Superior temporal gyrus (tissue), 1 donor: ENCODE measurements around the gene OR2H2.

ENCODE experiments used
- DNase-seq: peaks from one replicate; pipeline ENCODE4 v3.0.0-alpha.2; 2016; ENCODE audit errors: extremely low spot score

Gene OR2H2

DNA sequence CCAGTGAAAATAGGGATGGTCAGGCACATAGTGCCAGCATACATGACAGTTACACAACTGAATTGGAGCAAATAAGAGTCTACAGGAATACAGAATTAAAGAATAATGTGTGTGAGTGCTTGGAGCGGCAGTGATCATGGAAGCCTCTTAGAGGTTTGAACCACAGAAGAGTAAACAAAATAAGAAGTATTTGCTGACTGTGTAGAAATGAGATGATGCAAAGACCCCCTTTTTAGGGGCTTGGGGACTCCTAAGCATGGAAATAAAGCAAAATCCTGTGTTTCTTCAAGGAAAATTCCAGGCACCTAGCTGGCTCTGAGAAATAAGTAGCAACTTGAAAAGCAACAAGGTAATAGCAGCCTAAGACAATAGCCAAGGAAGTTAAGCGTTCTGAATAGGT is 6.8 kb downstream of the OR2H2 start:
- no peak for DNase-seq

DNA sequence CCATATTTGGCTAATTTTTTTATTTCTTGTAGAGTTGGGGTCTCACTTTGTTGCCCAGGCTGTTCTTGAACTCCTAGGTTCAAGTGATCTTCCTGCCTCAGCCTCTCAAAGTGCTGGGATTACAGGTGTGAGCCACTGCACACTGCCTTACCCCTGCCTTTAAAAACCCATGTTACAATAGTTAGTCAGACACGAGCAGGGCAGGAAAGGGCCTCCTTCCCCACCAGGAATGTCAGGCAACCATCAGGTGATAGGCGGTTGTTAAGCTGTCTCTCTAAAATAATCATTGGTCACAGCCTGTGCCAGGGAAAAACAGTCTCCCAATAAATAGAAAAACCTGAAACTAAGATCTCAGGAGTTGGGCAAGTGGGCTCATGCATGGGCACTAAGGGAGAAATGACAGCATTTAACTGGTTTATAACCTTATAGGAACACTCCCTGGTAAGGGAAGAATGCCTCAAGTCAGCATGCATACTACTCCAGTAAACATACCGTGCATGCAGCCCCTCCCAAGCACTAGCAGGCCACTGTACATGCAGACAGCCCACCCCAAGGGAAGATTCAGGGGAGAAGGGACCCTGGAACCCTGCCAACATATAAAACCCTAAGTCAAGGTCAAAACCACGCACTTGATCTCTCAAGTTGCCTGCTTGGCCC is 8.4 kb downstream of the OR2H2 start:
- no peak for DNase-seq

DNA sequence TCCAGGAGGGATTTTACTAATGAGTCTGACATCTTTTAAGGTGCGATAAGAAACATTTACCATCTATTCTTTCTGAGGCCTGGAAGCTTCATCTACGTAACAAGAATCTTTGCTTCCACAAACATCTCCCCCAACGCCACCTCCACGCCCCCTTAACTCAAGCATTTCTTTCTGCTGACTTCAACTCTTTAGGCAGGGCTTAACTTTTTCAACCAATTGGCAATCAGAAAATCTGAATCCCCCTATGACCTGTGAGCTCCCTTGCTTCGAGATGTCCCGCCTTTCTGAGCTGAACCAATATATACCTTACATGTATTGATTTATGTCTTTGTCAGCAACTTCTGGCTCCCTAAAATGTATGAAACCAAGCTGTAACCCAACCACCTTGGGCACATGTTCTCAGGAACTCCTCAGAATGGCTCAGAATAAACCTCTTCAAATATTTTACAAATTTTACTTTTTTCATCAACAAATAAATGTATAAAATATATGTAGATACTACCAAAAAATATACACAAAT is 11.5 kb downstream of the OR2H2 start:
- DNase-seq, result no peak

DNA sequence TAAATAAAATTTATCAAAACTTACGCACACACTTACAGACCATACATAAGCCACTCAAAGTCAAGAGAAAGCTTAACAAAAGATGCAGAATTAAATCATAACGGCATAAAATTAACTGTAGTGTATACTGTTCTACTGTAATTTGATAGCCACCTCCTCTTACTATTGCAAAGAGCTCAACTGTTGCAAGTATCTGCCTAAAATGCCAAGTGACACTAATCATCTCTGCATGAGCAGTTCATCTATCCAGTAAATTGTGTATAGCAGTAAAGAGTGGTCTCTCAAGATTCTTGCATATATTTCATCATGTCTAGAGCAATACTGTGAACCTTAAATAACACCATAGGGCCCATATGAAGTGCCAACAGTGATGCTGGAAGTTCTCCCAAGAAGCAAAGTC is 12.3 kb downstream of the OR2H2 start:
- DNase-seq, result no peak

DNA sequence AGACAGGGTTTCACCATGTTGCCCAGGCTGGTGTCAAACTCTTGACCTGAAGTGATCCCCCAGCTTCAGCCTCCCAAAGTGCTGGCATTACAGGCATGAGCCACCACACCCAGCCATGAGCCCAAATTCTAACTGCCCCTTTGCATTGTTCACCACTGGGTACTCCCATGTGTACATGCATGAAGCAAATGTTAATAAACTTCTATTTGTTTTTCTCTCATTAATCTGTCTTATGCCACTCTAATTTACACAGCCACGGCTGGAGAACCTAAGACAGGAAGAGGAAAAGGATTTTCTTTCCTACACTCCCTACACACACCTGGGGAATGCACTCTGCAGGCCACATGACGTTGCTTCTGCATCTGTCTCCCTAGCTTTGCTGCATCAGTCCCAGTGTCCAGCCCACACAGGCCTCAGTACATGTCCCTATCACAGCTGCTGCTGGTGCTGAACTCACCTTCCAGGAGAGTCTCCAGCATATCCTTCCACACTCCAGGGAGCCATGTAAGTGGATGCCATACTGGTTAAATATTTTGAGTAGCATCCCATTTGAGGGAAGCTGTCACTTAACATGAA is 13.3 kb downstream of the OR2H2 start:
- no peak for DNase-seq

DNA sequence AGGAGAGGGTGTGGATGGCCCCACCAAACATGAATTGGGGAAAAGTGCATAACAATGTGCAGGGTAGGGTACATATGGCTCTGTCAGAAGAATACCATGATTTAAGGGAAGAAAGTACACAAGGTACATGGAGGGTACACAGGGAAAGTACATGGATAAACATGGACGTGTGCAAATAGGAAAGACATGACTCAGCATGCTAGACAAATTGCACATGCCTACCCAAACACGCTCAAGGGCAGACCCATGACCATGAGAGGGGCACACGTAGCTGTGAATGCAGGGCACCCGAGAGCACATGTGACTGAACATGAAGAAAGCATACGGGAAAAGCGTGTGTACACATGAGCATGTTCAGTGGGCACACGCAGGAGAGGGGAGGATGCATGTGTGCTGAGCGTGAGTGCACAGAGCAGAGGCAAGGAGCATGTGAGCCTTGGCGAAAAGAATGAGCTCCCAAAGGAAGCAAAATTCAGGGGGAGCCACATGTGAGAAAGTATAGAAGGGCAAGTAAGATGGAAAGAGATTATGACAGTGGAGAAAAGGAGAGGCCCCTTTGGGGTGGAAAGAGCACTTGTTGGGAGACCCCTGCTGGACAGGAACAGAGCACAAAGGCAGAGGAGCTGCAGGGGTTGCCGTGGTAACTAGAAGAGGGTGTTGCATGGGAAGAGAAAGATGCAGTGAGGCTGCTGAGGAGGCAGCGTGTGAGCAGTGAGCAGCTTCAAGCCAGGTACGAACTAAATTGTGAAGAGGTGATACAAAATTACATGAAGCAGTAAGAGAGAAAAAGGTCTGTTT is 17.8 kb downstream of the OR2H2 start:
- DNase-seq, result no peak

DNA sequence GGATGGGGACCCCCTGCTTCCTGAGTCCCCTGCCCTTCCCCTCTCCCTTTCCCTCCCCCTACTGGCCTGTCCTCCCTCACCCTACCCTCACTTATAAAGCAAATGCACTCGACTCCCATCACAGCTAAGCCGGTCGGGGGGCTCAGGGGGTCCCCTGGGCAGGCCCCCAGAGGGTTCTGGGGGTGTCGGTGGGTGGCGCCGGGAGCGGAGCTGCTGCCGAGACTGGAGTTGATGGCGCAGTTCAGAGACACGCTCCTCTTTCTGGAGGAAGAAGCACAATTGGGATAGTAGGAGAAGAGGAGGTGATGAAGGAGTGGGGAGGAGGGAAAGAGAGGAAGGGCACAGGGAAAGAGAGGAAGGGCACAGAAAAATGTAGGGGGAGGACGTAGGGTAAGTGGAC is 18.5 kb downstream of the OR2H2 start:
- no peak for DNase-seq

DNA sequence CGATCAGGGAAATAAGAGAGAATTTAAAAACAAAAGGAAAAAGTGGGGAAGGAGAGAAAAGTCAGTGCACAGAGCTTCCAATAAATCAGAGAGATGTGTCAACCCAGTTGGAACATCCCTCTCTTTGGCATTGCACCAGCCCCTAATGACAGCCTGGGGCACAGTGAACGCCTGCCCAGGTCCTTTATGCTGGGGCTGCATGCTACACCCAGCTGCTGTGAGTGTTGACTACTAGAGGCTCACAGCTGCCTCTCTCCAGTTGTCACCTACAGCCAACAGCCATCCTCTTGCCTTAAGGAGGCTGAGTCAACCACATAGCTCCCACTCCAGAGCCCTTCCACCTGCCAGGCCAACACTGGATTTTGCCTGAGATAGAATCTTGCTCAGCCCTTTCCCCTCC is 19.0 kb downstream of the OR2H2 start:
- DNase-seq, result no peak

DNA sequence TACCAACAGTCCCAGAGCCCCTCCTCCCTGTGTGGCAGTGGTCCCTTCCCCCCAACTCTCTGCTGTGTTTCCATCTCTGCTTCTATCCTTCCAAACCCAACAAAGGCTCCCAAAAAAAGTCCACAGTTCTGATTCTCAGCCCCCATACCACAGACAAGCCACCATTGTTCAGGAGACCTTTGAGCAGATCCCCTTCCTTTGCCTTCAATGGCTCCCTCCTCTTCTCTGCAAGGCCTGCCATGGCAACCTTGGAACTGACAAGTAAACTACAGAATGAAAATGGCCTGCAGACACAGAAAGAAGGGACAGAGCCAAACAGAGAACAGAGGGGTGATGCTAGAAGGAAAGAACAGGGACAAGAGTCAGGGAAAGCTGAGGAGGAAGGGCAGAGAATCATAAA is 23.2 kb downstream of the OR2H2 start:
- no peak for DNase-seq

DNA sequence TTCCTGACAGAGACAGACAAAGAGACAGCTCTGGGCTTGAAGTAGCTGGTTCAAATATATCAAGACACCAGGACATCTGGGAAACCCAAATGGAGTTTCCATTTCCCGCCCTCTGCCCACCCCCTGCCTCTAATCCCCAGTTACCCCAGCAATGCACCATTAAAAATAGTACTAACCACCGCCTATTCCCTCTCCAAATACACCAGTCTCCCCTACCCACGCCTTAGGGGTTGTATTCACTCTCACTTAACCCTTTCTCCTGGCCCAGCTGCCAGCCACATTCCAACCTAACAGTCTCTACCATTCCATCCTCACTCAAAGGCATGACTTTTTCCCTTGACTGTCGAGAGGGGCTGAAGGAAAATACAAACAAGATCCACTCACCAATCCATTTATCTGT is 25.6 kb downstream of the OR2H2 start:
- DNase-seq, result no peak

DNA sequence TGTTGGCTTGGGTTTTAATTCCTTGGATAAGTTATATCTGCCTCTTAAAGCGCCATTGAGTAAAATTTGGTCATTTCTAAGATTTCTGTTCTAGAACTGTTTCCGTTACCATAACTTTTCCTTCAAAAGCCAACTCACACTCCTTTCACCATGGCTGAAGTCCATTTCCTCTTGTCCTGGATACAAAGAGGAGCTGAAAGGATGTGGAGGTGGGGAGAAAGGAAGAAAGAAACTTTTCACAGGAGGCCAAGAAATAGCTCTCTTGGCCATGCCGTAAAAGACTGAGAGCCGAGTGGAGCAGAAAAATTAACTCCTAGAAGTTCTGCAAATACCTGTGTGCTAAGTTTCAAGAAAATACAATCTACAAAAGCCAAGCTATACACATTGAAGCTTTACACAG is 26.5 kb downstream of the OR2H2 start:
- no peak for DNase-seq

DNA sequence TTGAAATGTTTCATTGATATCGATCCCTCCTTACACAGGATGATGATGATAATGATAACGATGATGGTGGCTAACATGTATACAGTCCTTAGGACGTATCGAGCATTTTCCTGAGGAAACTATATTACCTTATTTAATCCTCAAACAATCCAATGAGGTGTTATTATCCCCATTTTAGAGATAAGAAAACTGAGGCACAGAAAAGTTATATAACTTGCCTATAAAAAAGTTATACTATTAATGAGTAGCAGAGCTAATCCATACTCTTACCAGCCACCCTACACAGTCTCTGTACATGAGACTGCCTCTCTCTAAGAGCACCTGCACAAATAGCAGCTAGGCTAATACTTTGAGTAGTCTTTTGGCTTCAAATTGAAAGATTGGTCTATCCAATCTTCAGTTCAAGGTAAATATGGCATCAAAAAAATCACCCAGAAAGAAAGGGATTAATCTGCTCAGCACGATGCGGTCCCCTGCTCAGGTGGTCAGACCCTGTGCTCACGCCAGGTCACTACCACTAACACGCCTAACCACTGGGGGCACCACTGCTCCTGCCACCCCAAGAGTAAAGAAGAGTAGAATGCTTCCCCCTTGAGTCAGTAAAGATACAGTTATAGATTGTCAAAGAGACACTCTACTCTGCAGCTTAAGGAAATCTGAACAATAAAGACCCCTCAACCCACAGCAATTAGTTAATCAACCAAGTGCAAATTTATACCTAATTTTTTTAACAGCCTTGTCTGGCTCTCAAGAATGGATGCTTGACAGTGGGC is 33.0 kb downstream of the OR2H2 start:
- no peak for DNase-seq

DNA sequence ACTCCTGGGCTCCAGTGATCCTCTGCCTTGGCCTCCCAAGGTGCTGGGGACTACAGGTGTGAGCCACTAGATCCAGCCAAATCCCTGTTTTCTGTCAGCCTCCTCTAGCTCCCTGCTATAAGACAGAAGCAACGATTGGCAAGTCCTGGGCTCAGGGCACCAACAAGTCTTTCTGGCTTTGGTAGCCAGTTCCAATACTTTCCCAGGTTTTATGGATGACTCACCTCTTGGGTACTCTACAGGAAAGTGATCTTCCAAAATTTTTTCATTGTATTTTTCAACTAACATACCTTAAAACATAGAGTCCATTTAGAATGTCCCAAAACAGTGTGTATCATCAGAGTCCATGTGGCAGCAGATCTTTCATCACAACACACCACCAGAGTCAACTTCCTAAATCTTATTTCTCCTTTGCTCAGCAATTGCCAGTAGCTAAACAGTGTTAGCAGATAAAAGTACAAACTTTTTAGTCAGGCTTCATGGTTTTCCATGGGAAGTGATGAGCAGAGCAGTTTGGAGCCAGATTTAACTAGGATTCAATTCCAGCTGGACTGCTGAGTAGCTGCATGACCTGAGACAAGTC is 34.7 kb downstream of the OR2H2 start:
- DNase-seq, result peak; percentile 10

DNA sequence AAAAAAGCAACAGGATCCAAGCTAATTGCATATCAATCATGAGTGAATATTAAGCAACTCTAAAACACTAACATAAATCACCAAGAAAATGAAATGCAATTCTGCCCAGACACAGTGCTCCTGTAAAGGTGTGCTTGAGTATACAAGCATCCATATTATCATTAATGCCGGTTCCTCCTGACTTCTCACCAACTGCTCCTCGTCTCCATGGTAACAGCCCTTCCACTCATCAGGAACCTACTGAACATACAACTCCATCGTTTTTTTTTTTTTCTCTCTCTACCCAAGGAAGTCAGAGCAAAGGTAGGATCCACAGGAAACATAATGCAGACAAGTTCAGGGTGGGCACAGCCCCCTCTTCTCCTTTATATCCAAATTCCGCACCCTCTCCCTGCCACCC is 35.7 kb downstream of the OR2H2 start:
- no peak for DNase-seq

DNA sequence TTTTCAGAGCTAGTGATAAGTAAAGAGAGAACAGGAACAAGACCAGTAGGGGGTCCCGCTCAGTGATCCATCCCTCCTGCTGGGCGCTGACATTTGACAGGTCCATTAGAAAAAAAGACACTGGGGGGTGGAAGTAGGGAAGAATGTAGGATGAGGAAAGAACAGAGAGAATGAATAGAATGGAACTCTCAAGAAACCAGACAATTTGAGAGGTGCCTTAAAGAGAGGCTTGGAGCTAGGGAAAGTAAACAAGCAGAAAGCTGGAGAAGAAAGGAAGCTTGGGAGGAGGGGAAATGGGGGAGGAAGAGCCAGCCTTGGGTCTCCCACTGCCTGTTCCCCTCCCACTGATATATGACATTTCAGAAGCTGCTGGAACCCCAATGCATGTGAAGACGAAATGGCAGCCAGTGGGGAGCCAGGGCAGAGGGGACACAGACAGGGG is 39.6 kb downstream of the OR2H2 start:
- no peak for DNase-seq

DNA sequence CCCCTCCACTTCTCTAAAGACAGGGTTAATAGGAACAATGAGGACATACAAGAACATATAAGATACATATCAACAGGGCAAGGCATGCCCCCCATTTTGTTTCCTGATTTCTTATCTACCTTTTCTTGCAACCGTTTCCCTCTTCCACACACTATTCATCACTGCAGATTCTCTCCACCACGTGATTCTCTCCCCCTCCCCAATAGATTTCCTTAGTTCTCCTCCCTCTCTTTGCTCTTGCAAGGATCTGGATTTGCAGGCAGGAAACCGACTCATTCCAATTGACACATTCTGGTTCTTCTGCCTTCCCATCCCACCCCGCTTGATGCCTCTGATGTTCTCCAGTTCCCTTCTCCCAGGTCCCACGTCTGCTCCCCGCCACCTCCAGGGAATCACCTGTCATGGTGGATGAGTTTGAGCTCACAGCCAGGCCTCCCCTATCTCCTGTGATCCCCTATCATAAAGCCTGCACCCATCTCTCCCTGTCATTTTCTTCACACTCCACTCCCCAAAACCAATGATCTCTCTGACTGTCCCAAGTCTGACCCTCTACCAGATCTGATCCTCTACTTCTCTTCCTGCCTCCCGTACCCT is 40.5 kb downstream of the OR2H2 start:
- no peak for DNase-seq

DNA sequence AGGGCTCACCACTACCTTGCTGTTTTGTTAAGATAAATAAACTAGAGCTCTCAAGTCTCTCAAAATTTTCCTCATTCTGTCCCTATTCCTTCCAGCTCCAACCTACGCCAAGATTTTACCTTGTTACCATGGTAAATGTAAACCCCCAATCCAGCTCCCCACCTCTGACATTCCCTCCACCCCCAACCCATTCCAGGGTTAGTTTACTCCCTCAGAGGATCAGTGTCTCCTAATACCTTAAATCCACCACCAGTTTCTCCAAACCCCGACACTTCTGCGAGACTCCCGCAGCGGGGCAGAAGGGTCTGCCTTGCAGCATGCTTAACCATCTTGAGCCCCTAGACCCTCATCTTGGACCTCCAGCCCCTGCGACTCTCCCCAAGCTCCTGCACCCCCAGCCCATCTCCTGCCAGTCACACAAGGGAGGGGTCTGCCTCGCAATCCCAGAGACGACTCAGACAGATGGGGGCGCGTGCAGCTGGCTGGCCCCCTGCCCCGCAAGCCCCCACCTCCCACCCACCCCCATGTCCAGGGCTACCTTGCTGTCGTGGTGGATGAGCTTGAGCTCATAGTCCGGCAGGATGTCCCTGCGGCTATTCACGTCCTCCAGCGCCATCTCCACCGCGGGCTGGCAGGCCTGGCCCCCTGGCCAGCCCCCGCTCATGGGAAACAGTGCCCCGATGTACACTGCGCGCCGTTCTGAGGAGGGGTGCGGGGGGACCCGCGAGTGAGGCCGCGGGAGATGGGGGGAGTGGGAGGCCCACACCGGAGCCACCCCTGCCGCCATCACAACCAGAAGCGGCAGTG is 42.2 kb downstream of the OR2H2 start:
- DNase-seq, result peak; percentile 17

DNA sequence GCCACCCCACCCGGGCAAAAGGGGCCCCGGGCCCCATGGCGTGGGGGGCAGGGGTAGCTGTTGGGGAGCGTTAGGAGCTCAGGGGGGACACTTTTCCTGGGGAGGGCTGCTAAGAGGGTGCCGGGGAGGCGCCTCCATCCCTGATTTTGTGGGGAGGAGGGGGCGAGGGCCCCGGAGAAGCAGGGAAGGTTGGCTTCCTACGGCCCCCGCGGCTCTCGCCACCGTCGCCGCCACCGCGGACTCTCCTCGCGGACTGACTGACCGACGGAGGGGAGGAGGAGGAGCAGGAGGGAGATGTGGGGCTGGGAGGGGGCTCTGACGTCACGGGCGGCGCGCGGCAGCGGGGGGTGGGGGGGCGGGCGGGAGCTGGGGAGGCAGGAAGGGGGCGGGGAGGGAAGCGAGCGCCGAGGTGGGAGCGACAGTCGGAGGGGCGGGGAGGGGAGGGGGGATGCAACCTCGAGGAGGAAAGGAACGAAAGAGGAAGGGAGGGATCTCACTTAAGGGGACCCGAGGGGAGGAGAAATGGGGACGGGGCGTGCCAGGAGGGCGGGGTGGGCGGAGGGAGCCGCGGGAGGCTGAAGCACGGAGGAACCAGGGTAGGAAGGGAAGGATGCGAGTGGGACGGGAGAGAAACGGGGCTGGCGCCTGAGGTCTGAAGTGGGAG is 43.0 kb downstream of the OR2H2 start:
- DNase-seq, result peak; percentile 42

DNA sequence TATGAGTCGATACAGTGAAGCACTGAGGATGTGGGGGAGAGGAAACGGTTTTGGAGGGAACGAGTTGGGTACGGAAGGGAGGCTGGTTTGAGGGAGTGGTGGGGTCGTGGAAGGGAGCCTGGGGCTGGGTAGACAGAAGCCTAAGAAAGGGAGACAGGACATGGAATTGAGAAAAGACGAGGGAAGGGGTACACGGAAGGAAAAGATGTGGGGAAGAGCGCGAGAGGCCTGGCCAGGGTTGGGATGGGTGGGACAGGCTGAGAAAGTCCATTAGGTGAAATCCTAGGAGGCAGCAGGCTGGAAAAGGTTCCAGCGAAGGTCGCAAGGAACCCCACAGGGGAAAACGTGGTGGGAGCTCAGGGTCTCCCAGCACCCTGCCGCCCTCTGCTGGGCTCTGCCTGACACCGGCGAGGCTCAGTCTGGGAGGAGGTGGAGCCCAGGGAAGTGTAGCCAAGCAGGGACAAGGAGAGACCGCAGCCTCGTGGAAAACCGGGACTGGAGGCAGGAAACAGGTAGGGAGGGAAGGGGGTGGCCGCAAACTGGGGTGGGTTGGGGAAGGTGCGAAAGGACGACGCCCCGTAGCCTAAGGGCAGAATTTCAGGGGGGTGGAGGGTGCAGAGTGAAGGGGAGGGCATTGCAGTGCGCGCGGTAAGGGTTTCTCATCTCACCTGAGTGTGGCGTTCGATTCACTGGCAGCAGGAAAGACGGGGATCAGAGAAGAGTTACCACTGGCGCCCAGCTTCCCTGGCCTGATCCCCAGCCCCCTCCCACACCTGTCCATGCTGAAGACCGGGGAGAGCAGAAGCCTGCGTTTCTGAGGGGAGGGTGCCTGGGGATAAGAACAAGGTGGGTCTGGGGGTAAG is 43.7 kb downstream of the OR2H2 start:
- peak; percentile 70 for DNase-seq
